HCT116 (cell line): Measurements from ENCODE around the gene OR10G6.

Experiments used
- ATF3 ChIP-seq: IDR thresholded peaks from 2 replicates; pipeline ENCODE4 v1.6.1; 2012
- CTCF ChIP-seq, 3 experiments: fragments of 200-600 bp in 1 of 3; sonication (generic) in 1 of 3; IDR thresholded peaks in 2 of 3; conservative IDR thresholded peaks in 1 of 3; 2 replicates each; pipeline ENCODE4 v1.5.1; 2012 to 2017; ENCODE audit warnings: low read depth in 2 of 3, low read length in 2 of 3, antibody characterized with exemption in 1 of 3, borderline replicate concordance in 1 of 3, control low read depth in 1 of 3, mild to moderate bottlenecking in 1 of 3, mixed read lengths in 1 of 3, mixed run types in 1 of 3, moderate library complexity in 1 of 3; ENCODE audit not compliant: insufficient read depth in 1 of 3
- EZH2 ChIP-seq: fragments of 200-600 bp; sonication (generic); IDR thresholded peaks from 2 replicates; pipeline ENCODE4 v1.6.1; 2017; ENCODE audit warnings: antibody characterized with exemption, mixed run types
- EZH2phosphoT487 ChIP-seq: fragments of 200-600 bp; IDR thresholded peaks from 2 replicates; pipeline ENCODE4 v1.6.1; 2018; ENCODE audit warnings: antibody characterized with exemption, borderline replicate concordance
- RAD21 ChIP-seq: IDR thresholded peaks from 2 replicates; pipeline ENCODE4 v1.6.1; 2012; ENCODE audit warnings: low read depth, mild to moderate bottlenecking
- SRF ChIP-seq: IDR thresholded peaks from 2 replicates; pipeline ENCODE4 v1.6.1; 2012; ENCODE audit warnings: low read depth
- ZBTB33 ChIP-seq: IDR thresholded peaks from 2 replicates; pipeline ENCODE4 v1.6.1; 2011; ENCODE audit warnings: mild to moderate bottlenecking, low read length, moderate library complexity; ENCODE audit not compliant: insufficient replicate concordance; ENCODE audit errors: extremely low read depth

GRCh38 chr11:124039557-124039956 lies 44.6 kb upstream of the OR10G6 start:
- TF ChIP-seq CTCF (IDR thresholded peaks at IDR 0.05 in 2 of 3, conservative IDR thresholded peaks at IDR 0.05 in 1 of 3; ENCODE audit: borderline replicate concordance in 1 of 3, insufficient read depth in 1 of 3, low read depth in 2 of 3, low read length in 2 of 3) (no peak), SRF (no peak), ATF3 (no peak), EZH2phosphoT487 (no peak), EZH2 (no peak), RAD21 (no peak), ZBTB33 (no peak)
